Motor neuron (in vitro differentiated cells): Measurements from ENCODE around the gene UBE2I. TPM values are rescaled to one million over a fixed set of nuclear protein-coding genes. Genes with fewer than 3 reads are reported as not detected.

Source experiments
- ATAC-seq, 8 experiments: fragments of 200-7000 bp; cut with Tn5 transposase; replicated peaks in 6 of 8; 2 replicates each; pipeline ENCODE4 v1.8.0; 2021; ENCODE audit warnings: mild to moderate bottlenecking in 8 of 8, moderate library complexity in 8 of 8
- H3K27ac ChIP-seq, 2 donors: fragments of 250-450 bp; sonication (Bioruptor Pico); 2 replicates each; pipeline ENCODE4 v1.9.0; 2021; ENCODE audit warnings: antibody characterized with exemption in 2 of 2, mild to moderate bottlenecking in 2 of 2, moderate library complexity in 1 of 2
- H3K4me1 ChIP-seq, 2 donors: fragments of 250-450 bp; sonication (Bioruptor Pico); replicated peaks in 1 of 2; 2 replicates each; pipeline ENCODE4 v1.6.1; 2021; ENCODE audit warnings: antibody characterized with exemption in 2 of 2, mild to moderate bottlenecking in 2 of 2, moderate library complexity in 1 of 2
- H3K4me3 ChIP-seq, 5 donors: fragments of 250-450 bp; sonication (Bioruptor Pico); 2 replicates each; pipeline ENCODE4 v1.9.0; 2021; ENCODE audit warnings: antibody characterized with exemption in 5 of 5, mild to moderate bottlenecking in 5 of 5, moderate library complexity in 4 of 5
- WGBS, 10 experiments: fragments of 450-650 bp; shearing (Covaris generic); methylation state at CpG; one replicate each; pipeline ENCODE4 v1.0.0; 2022; 5-methylcytosine and 5-hydroxymethylcytosine counted together
- in situ Hi-C, 9 experiments: fragments of 400-800 bp; cut with MboI; loops; one replicate each; pipeline ENCODE4 v1.15.0; 2021; ENCODE audit warnings: low sequenced_read_pairs in 9 of 9, low pct_unique_long_range_greater_than_20kb in 2 of 9; ENCODE audit not compliant: unreplicated experiment in 9 of 9
- total RNA-seq, 8 experiments: library from RNA; unstranded; fragments of 300-600 nt; gene quantifications; 2 replicates each; pipeline versions ENCODE4 v1.2.3 to v1.2.4, GENCODE V29; 2022

Gene UBE2I
- total RNA-seq, 8 experiments from 2014 or later = 34.9 to 122 (median 59.1) TPM

- in situ Hi-C loops = no loop called here
- ATAC-seq = no peak
- Histone ChIP-seq H3K4me1 (peaks cover 29 to 31% of the 10 kb centered on the region in 2 donors), H3K4me3 (peak overlapping the region in 1 of 5 donors; percentile 32), H3K27ac (peak overlapping the region; percentile 63 to 76)
- 20 to 87% (median 81%) methylated on average over 1 to 5 of the region's 39 CpGs; no CpG with 5 or more reads in 6 of the 10 experiments for WGBS, 10 experiments
These were observed 32.3 kb downstream of the UBE2I start for GRCh38 chr16:1341495-1342420.

GRCh38 chr16:1342526-1343427, 33.3 kb downstream of the UBE2I start:
- ATAC-seq = peak; percentile 85 to 96 (median 91)
- in situ Hi-C loops = no loop called here
- peak overlapping the region; percentile 31 to 58 (median 36) for H3K4me3 ChIP-seq
- H3K27ac ChIP-seq = peak overlapping the region; percentile 63 to 76
- H3K4me1 ChIP-seq = peaks cover 19 to 20% of the 10 kb centered on the region in 2 donors
- WGBS, 10 experiments = 0 to 3% (median 0%) methylated on average over 1 to 6 of the region's 49 CpGs; no CpG with 5 or more reads in 7 of the 10 experiments

GRCh38 chr16:1343428-1344242, 34.2 kb downstream of the UBE2I start:
- Histone ChIP-seq H3K4me1 (peaks cover 13 to 17% of the 10 kb centered on the region in 2 donors), H3K4me3 (peak overlapping the region; percentile 31 to 58 (median 36)), H3K27ac (peak overlapping the region in 1 of 2 donors; percentile 69)
- peak in 1 of 8 experiments; percentile 0 for ATAC-seq
- WGBS, 10 experiments = 3 to 50% (median 32%) methylated on average over 7 to 13 of the region's 44 CpGs; no CpG with 5 or more reads in 7 of the 10 experiments
- in situ Hi-C loops = no loop called here

DNA sequence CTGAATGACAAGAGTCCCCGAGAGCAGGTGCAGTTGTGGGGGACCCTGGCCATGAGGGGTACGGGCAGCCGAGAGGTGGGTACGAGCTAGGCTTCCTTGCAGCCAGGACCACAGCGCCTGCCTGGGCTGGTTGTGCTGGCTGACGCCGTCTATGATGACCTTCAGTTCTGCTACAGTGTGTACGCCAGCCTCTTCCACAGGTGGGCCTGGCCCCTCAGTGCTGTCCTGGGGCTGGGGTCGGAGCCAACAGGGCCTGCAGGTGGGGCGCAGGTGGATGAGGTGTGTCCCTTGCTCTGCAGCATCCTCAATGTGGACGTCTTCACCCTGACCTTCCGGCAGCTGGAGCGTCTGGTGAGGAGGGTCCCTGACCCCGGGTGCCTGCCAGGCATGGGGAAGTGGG, 35.1 kb downstream of the UBE2I start:
- Histone ChIP-seq H3K4me3 (no peak overlapping the region), H3K27ac (no peak overlapping the region), H3K4me1 (peaks cover 13 to 17% of the 10 kb centered on the region in 2 donors)
- no peak for ATAC-seq
- 80 to 87% (median 85%) methylated on average over 6 to 7 of the region's 14 CpGs; no CpG with 5 or more reads in 7 of the 10 experiments for WGBS, 10 experiments
- in situ Hi-C loops = no loop called here

- H3K4me1 ChIP-seq = peaks cover 13 to 17% of the 10 kb centered on the region in 2 donors
- no peak overlapping the region for H3K27ac ChIP-seq
- 10% methylated on average over 2 of the region's 11 CpGs; no CpG with 5 or more reads in 9 of the 10 experiments for WGBS, 10 experiments
- in situ Hi-C loops = no loop called here
- H3K4me3 ChIP-seq = no peak overlapping the region
- no peak for ATAC-seq
These were observed 35.7 kb downstream of the UBE2I start for GRCh38 chr16:1345087-1345486.

DNA sequence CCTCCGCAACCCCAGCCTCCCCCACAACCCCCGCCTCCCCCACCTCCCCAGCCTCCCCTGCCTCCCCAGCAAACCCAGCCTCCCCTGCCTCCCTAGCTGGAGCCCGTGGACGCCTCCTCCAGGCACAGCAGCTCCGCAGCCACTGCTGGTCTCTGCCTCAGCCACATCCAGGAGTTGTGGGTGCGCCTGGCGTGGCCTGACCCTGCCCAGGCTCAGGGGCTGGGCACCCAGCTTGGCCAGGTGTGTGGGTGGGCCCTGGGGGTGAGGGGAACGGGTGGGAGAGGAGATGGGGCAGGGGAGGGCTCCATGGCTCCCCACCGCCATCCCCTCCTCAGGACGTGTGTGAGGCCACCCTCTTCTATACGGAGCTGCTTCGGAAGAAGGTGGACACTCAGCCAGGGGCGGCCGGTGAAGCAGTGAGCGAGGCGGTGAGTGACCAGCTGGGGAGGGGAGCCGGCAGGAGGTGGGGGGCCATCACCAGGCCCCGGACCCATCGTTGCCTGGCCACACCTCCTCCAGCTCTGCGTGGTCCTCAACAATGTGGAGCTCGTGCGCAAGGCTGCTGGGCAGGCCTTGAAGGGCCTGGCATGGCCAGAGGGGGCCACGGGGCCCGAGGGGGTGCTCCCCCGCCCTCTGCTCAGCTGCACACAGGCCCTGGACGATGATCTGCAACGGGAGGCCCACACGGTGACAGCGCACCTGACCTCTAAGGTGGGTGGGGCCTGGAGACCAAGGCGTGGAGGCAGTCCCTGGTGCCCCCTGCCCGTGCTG, 36.4 kb downstream of the UBE2I start:
- in situ Hi-C loops = no loop called here
- WGBS, 10 experiments = no CpG with 5 or more reads among the region's 31 CpGs
- Histone ChIP-seq H3K27ac (no peak overlapping the region), H3K4me1 (peaks cover 18 to 23% of the 10 kb centered on the region in 2 donors), H3K4me3 (no peak overlapping the region)
- ATAC-seq = no peak

GRCh38 chr16:1346422-1347285, 37.2 kb downstream of the UBE2I start:
- no peak overlapping the region for H3K27ac ChIP-seq
- no peak for ATAC-seq
- 40 to 90% methylated on average over 1 to 2 of the region's 34 CpGs; no CpG with 5 or more reads in 8 of the 10 experiments for WGBS, 10 experiments
- H3K4me1 ChIP-seq = peaks cover 19 to 25% of the 10 kb centered on the region in 2 donors
- in situ Hi-C loops = no loop called here
- H3K4me3 ChIP-seq = no peak overlapping the region

GRCh38 chr16:1347286-1347855, 37.9 kb downstream of the UBE2I start:
- Histone ChIP-seq H3K4me3 (no peak overlapping the region), H3K27ac (no peak overlapping the region), H3K4me1 (peaks cover 15 to 20% of the 10 kb centered on the region in 2 donors)
- in situ Hi-C loops = no loop called here
- ATAC-seq = no peak
- 80% methylated on average over 1 of the region's 31 CpGs; no CpG with 5 or more reads in 9 of the 10 experiments for WGBS, 10 experiments

DNA sequence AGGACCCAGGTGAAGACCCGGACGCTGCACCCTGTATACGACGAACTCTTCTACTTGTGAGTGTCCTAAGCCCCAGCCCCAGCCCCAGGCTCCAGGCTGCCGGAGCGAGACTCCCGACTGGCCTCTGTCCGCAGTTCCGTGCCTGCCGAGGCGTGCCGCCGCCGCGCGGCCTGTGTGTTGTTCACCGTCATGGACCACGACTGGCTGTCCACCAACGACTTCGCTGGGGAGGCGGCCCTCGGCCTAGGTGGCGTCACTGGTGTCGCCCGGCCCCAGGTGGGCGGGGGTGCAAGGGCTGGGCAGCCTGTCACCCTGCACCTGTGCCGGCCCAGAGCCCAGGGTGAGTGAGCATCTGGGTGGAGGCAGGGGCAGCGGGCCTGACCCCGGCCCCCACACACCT, 38.5 kb downstream of the UBE2I start:
- ATAC-seq = no peak
- Histone ChIP-seq H3K4me1 (peaks cover 17 to 19% of the 10 kb centered on the region in 2 donors), H3K27ac (no peak overlapping the region), H3K4me3 (no peak overlapping the region)
- in situ Hi-C loops = no loop called here
- 80 to 100% methylated on average over 3 to 5 of the region's 29 CpGs; no CpG with 5 or more reads in 8 of the 10 experiments for WGBS, 10 experiments

- Histone ChIP-seq H3K4me1 (peaks cover 18 to 22% of the 10 kb centered on the region in 2 donors), H3K4me3 (no peak overlapping the region), H3K27ac (no peak overlapping the region)
- ATAC-seq = no peak
- in situ Hi-C loops = no loop called here
- WGBS, 10 experiments = 89% methylated on average over 3 of the region's 15 CpGs; no CpG with 5 or more reads in 9 of the 10 experiments
These were observed 39.0 kb downstream of the UBE2I start for GRCh38 chr16:1348441-1348840.

GRCh38 chr16:1348926-1349325, 39.5 kb downstream of the UBE2I start:
- H3K4me1 ChIP-seq = peaks cover 13 to 18% of the 10 kb centered on the region in 2 donors
- in situ Hi-C loops = no loop called here
- ATAC-seq = no peak
- no peak overlapping the region for H3K27ac ChIP-seq
- no peak overlapping the region for H3K4me3 ChIP-seq
- WGBS, 10 experiments = 85 to 100% (median 92%) methylated on average over 1 to 5 of the region's 14 CpGs; no CpG with 5 or more reads in 1 of the 10 experiments
